Ammon's horn (tissue), 1 donor: Measurements from ENCODE around the gene DOCK4.

Source experiments
- DNase-seq: peaks from one replicate; pipeline ENCODE4 v3.0.0-alpha.2; 2016; ENCODE audit warnings: low spot score

DOCK4 gene

DNA sequence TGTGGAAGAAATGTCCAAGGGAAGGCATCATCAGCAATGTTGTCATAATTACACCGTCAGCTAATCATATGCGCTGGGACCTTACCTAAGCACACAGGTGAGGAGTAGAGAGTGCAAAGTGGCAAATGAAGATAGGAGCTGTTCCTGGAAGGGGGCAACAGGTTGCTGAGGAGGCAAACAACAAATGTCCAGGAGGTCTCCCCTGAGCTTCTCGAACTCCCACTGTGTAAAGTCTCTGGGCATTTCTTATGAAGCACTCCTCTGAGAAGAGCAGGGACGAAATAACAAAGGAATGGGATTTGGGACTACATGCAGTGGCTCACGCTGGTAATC is 152.5 kb downstream of the DOCK4 start:
- DNase-seq: no peak

DNA sequence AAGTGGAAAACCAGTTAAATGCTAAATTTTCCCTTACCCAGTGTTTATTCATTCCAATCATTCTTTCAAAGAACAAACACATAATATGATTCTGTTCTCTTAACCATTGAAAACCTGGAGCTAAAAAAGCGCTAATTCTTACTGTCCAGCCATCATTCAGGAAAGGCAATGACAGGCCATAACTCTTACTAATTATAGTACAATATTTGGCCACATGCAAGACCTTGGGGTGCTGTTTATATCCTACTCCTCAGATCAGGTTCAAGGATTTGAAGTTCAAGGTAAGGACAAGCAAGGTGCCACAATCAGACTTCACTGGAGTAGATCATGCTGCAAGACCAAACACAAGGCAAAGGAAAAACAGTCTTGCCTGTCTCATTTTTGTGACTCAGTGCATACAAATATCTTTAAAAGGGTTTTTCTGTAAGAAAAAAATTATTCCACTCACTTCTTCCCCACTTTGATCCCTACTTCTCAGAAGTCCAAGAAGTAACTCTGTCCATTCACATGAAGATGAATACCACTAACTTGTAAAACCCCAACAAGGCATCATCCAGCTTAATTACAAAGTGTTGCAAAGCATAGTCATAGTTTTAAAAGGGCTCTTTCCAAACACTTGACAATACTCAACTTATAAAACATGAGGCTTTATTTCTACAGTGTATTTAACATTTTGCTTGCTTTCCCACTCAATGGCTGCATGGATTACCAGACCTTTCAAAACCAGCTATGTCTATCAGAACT is 153.0 kb downstream of the DOCK4 start:
- DNase-seq: no peak

DNA sequence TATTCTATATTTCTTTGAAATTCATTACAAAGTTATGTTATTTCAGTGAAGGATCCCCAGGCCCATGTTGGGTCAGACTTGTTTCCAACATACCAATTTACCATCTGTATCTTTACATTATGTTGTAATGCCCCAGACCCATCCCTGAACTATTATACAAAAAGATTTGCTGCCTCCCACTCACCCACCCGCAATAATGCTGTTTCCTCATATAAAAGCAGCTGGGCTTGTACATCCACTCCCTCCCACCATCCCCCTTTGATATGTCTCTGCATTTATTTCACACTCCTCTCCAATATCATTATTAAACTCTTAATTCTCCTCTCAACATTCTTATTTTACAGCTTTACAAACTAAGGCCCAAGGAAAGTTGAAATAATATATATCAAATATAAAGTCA is 153.7 kb downstream of the DOCK4 start:
- DNase-seq: no peak

DNA sequence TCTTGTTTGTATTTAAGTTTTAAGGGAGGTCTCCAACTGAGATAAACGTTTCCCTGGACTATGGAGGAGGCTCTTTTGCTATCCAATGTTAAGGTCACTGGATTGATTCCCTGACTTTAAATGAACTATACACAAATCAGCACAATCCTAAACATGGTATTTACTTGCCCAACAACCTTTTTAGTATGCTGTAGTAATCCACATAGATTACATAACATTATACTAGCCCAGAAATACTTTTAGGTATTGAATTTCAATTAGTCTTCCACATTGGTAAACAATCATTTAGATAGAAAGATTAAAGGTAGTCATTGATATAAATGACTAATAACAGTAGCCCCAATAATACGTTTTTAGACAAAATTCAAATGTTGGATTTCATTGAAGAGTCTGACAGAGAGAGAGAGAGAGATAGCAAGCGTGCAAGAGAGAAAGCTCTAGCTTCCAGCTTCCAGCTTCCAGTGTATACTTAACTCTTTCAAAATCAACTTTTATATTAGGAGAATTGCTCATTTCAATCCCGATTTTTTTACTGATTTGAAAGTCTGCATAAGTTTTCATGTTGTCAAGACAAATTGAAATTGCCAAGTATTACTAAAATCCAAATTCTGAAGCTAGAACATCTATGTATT is 155.8 kb downstream of the DOCK4 start:
- DNase-seq: no peak

DNA sequence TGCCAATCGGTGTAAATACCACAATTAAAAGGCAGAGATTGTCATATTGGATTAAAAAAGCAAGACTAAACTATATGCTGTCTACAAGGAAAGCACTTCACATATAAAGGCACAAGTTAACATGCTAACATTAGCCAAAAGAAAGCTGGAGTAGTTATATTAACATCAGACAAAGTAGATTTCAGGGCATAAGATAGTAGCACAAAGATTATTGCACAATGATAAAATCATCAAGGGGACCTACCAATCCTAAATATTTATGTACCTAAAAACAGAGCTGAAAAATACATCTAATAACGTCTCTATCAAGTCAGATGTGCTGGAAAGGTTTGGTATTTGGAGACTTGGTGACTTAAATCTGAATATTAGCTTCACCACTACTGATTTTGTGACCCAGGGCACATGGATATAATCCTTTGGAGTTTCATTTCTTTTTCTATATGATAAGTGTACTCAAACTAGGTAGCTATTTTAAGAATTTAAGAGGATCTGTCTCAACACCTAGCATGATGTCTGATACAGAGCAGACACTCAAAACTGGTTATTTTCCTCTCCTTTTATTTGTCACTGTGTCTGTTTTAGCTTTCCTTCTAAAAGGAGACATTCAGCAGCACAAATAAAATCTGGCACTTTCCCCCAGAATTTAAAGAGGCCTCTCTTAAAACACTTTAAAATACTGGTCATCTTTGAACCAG is 156.5 kb downstream of the DOCK4 start:
- no peak for DNase-seq

DNA sequence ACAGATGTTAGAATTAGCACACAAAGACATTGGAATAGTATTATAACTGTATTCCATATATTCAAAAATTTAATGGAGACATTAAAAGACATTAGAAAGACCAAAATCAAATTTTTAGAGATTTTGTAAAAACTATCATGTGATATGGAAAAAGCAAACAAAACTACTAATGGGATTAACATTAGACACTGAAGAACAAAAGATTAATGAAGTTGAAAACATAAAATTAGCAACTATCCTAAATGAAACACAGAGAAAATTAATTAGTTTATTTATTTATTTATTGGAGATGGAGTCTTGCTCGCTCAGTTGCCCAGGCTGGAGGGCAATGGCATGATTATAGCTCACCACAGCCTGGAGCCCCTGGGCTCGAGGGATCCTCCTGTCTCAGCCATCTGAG is 158.8 kb downstream of the DOCK4 start:
- no peak for DNase-seq

DNA sequence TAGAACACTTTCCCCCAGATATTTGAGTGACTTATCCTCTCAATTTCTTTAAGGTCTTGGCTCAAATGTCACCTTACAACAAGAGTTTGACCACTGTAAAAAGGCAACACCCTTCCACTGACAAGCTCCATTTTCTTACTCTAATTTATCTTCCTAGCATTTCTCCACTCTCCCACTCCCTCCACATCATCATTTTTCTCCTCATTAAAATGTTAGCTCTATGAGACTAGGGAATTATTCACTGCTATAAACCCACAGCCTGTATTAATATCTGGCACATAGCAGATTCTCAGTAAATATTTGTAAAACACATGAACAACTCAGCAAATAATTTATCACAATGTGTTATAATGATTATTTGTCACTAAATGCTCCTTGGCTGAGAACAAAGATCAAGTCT is 161.0 kb downstream of the DOCK4 start:
- no peak for DNase-seq

DNA sequence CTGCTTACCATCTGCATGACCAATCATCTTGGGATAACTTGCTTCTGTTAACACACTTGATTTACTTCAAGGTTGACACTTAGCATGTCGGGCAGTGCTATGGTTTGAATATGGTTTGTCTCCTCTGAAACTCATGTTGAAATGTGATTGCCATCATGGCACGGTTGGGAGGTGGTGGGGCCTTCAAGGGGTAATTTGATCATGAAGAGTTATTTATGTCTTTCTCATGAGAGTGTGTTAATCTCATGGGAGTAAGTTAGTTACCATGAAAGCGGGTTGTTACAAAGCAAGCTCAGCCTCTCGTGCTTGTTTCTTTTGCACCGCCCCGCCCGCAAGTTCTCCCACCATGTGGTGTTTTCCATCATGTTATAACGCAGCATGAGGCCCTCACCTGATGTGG is 163.6 kb downstream of the DOCK4 start:
- no peak for DNase-seq

DNA sequence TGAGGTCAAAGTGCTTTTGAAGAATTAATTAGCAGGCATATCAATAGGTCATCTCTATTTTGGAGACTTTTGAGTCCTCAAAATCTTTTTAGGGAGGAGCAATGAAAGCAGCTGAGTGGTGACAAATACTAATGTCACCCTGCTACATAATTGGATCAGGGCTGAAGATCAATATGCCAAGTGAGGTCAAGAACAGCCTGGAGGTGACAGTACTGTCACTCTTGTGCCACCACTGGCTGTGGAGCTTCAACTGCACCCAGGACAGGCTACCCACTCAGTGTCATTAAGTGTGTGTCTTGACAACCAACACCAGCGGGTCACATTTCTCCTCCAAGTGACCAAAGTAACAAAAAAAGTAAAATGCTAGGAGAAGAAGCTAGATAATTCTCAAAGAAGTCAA is 167.8 kb downstream of the DOCK4 start:
- no peak for DNase-seq

DNA sequence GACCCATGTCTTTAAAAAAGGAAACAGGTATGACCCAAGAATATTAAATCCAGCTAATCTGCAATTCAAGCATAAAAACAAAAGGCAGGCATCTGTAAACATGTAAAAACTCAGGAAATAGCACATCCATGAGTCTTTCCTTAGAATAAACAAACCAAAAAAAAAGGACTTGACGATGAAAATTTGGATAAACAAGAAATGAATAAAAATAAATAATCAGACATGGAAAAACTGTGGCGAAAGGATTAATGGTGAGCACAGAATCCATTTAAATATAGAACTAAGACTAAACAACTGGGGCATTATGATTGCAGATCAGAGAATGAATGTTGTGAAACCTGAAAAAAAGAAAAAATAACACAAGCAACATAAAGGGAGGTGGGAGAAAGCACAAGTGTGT is 170.1 kb downstream of the DOCK4 start:
- no peak for DNase-seq

DNA sequence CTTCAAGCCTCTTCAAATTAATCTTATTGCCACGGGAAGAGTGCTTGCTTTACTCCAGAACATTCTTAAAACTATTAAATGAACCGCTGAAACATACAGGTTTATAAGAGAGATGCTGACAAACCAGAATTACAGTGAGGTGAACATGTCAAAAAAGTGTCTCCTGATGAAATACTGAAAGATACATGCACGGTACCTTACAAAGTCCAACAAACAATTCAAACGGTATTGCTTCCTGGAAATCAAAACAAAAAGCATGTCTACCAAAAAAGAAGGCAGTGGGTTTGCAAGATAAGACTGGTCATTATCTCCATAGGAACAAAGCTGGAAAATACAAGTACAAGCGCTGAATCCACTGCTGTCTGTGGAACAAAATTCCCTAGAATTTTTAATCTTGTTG is 174.5 kb downstream of the DOCK4 start:
- DNase-seq: no peak

DNA sequence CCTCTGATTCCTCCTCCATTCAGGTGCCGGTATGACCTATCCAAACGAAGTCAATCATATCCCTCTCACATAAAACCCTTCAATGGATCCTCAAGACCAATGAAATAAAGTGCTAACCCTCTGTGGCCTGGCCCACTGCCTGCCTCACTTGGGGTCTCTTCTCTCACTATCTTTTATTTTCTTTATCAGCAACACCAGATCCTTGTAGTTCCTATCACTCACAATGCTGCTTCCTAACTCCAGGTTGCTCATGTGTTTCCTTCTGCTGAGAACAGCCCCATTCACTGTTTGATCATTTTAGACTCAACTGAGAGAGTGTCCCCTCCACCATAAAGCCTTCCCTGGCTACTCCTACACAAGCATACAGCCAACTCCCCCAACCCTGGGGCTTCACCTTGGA is 180.6 kb downstream of the DOCK4 start:
- DNase-seq: no peak

DNA sequence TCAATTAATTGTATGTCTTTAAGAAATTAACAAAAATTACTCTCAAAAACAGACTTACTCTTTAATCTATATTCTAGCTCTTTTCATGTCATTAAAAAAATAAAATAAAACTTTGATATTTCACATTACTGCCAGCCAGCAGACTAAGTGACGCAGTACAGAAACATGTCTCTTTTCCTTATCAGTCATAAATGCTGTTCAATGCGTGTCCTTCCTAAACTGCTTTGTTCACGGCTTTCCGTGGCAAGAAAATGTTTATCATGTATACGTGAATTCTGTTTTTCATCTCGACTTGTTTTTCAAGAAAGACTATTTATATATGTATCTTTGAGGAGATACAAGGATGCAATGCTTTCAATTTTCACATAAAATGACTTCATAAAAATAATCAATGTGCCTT is 182.4 kb downstream of the DOCK4 start:
- DNase-seq: no peak

DNA sequence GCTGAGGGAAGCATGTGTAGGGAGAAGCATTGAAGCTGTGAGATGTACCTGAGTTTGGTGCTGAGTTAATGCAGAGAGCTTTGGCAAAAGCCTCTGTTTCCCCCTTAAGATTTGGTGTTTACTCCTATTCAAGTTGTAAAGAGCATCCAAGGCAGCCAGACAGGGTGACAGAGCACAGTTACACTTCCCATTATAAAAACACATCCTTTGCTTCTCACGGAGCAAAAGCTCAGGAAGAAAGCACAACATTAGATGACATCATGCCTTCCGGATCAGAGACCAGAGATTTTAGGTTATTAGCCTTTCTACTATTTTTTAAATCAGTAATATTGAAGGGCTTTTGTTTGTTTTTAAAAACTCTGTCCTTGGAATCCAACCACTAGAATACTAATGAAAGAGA is 182.9 kb downstream of the DOCK4 start:
- no peak for DNase-seq

DNA sequence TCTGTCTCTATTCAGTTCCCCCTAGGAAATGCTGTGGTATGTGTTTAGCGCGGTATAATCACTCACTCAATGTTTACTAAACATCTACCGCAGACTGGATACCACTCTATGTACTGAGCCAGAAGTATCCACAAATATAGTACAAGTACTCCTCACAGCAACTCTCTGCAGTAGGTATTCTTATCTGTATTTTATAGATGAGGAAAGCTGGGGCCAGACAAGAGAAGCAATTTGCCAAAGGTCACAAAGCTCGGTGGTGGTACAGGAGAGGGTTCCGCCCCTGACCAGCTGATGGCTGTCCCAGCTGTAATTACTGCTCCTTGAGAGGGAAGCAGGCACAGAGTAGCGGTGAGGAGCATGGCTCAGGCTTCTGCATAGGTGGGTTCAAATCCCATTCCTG is 184.1 kb downstream of the DOCK4 start:
- no peak for DNase-seq

DNA sequence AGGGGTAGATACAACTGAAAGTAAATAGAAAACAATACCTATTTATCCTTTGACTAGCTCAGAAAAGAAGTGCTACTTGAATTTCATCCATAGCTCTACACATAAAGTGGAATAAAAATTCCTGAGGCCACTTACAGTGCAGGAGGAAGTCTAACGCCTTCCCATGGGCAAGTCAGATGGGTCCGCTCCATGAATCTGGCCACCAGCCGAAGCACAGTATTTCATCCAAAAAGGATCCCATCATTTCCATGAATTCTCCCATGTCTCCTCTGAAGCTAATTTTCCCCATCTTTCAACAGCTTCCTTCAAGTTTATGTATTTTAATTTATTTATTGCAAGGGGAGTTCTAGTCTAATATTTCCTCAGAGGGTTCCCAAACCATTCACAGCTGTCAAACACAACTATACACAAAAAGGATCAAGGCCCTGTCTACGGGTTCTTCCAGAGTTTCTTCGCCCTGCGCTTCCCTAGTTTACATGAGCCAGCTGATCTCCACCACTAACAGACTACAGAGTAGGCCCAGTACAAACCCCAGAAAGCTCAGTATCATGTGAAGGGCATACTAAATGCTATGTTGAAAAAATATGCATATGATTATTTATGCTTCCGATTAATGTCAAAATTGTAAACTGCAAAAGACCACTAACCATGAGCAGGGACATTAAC is 184.7 kb downstream of the DOCK4 start:
- DNase-seq: no peak

DNA sequence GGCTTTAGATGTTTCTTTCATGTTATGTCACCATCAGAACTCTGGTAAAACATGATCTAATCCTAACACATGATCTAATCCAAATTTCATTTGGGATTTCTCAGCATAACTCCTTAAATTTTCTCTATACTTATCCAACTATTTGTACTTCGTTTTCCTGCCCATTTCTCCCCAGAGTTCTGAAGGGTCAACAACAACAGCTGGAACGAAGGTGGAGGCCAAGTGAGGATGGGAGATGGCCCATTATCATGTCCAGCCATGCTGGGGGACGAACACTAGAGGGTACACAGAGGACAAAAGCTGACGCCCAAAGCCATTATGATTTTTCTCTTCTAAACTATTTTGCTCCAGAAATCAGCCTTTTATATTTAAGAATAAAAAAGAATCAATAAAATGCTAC is 185.4 kb downstream of the DOCK4 start:
- no peak for DNase-seq

DNA sequence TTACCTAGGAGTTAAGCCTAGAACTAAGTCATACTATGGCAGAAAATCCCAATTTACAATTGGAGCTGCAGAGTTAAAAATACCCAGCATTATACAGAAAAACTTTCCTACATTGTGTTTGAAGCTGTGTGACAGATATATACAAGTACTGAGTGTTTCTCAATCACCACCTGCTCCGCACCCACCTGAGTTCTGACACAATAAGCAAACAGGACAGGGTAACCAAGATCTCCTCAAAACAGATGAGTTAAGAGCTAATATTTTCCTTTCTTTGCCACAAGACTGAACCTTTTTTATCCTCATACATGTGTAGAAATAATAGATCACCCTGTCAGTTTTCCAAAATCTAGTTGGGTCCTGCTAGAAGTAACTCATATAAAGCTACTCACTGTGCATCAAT is 186.3 kb downstream of the DOCK4 start:
- no peak for DNase-seq

DNA sequence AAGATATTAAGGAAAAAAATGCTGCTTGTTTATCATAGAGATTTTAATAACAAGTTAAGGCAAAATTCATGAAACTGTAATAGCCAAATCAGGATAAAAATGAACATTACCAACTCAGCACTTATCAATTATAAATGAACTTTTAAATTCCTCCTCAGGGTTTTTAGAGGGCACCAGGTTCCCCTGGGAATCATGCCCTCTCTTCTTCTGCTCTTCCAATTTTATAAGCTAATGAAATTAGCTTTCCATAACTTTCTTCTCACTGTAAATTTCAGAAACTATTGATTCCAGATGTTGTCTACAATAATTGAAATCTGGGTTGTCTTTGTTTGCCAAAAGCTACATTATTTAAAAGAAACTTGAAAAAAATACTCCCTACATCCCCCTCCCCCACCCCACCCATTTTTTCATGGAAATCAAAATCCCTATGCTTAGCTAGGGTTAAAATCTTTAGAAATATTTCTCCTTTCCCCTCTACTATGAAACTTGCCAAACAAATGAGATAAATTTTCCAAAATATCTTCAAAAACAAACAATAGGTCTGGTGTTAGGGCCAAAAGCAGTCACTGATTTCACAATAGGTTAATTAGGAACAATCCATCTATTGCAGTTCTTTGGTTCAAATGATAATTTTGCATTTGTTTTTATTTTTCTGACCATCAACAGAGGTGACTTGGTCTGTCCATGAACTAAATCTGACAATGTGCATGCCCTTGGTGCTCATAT is 187.7 kb downstream of the DOCK4 start:
- DNase-seq: no peak

DNA sequence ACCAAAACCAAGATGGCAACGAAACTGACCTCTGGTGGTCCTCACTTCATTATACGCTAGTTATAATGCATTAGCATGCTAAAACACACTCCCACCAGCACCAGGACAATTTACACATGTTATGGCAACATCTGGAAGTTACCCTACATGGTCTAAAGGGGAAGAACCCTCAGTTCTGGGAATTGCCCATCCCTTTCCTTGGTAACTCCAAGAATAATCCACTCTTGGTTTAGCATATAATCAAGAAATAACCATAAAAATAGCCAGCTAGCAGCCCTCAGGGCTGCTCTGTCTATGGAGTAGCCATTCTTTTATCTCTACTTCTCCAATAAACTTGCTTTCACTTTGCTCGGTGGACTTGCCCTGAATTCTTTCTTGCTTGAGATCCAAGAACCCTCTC is 191.1 kb downstream of the DOCK4 start:
- DNase-seq: no peak

DNA sequence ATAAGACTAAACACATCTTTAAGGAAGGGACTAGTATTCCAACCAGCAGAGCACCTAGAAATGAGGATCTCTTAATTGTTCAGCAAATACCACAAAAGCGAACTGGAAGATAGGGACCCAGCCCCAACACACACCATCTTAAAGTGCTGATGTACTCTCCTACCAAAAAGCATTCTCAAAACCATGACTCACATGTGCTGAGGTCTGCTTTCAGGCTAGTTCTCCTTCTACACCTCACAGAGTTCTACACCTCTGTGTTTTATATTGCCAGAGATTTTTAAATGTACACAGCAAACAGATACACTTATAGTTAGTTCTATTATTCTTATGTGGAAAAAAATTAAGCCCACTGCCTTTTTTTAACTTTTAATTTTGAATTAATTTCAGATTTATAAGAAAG is 191.9 kb downstream of the DOCK4 start:
- DNase-seq: no peak

DNA sequence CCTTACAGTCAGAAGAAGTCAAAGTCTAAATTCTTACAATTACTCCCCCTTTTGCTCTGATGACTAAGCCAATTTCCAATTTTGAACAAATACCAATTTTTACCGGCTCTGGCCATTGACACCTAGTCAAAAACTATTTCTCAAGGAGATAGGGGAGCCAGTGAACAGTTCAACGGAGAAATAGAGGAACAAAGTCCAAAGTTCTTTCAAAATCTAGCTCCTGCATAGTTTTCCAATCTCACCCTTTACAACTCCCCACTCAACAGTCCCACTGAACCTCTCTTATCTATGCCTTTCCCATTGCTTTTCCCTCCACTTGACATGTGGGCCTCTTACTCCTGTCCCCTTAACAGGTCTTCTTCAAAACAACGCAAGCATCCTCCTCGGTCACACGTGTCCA is 192.9 kb downstream of the DOCK4 start:
- no peak for DNase-seq
